Hematopoietic multipotent progenitor cell (in vitro differentiated cells): ENCODE results near the gene PAPPA. TPM values are rescaled to one million over a fixed set of nuclear protein-coding genes. Genes with fewer than 3 reads are reported as not detected.

Source experiments
- DNase-seq, 3 donors: peaks; one replicate each; pipeline ENCODE4 v3.0.0-alpha.2; 2011 to 2015; ENCODE audit warnings: low read depth in 2 of 3, low spot score in 2 of 3
- total RNA-seq: library from RNA; depleted of rRNA; stranded (reverse); fragments of >200 nt; gene quantifications from one replicate; pipeline ENCODE4 v1.2.3, GENCODE V29; 2012

The PAPPA gene
- total RNA-seq, 1 donor: under 0.01 TPM

- DNase-seq: no peak
Observed at GRCh38 chr9:116406469-116406868, 252.9 kb downstream of the PAPPA start.

GRCh38 chr9:116409129-116409528 lies 255.5 kb downstream of the PAPPA start:
- DNase-seq: no peak

- DNase-seq: no peak
Observed at GRCh38 chr9:116409638-116410037, 256.0 kb downstream of the PAPPA start.

GRCh38 chr9:116411506-116411905 lies 257.9 kb downstream of the PAPPA start:
- DNase-seq: no peak

GRCh38 chr9:116414374-116414773 lies 260.8 kb downstream of the PAPPA start:
- DNase-seq: no peak

GRCh38 chr9:116416421-116416820 lies 262.8 kb downstream of the PAPPA start:
- DNase-seq: no peak

DNA sequence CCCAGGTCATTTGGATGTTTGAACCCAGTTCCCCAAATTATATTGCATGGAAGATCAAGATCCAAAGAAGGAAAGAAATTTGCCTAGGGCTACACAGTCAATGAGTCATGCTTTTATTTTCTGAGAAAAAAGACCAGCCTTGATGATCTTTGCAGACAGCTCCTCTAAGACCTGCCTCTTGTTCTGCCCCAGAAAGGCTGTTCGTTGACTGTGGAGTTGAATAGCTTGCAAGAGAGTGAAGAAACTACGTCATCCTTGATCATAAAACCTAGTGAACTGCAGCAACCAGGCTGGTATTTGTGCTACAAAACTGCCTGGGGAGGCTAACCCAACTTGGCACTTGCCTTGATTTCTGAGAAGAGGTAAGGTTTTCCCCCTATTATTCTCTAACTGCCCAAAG lies 263.9 kb downstream of the PAPPA start:
- DNase-seq: no peak

DNA sequence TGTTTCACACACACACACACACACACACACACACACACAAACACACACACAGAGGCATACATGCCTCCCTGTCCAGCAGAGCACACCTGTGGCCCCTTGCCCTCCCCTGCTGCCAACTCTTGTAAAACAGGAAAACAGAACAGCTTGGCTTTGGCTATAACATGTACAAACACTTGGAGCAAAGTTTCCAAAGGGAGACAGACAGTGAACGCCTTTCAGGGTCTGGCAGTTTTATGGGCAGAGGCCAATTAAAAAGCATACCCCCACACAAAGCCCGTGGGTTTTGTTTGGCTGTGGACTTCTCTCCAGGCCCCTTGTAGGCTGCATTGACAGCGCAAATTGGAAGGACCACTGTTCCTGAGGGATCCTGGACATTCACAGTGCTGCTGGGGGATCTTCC lies 265.6 kb downstream of the PAPPA start:
- no peak for DNase-seq

DNA sequence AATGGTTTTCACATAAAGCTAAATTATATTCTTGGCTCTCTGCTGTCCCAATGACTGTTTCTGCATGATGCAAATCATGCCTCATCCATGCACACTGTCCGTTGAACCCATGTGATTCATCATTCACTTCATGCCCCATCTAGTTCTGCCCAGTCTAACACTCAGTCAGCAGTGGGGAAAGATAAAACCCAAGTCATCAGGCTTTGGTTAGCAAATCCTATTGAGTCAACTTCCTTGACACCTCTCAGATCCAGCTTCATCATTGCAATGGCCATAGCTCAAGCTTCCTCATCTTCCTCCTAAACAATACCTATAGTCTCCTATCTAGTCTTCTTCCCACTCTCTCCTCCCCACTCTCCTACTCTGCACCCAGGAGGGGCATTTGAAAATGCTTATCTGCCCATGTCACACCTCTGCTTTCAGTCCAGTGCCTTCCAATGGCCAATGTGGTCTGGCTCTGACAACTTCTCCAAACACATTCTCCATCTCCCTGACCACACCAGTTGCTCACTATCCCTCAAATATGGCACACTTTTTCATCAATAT lies 267.5 kb downstream of the PAPPA start:
- no peak for DNase-seq

GRCh38 chr9:116422119-116422979 lies 268.8 kb downstream of the PAPPA start:
- DNase-seq: no peak

GRCh38 chr9:116423149-116423548 lies 269.6 kb downstream of the PAPPA start:
- no peak for DNase-seq

- no peak for DNase-seq
Observed at GRCh38 chr9:116425244-116425643, 271.7 kb downstream of the PAPPA start.

DNA sequence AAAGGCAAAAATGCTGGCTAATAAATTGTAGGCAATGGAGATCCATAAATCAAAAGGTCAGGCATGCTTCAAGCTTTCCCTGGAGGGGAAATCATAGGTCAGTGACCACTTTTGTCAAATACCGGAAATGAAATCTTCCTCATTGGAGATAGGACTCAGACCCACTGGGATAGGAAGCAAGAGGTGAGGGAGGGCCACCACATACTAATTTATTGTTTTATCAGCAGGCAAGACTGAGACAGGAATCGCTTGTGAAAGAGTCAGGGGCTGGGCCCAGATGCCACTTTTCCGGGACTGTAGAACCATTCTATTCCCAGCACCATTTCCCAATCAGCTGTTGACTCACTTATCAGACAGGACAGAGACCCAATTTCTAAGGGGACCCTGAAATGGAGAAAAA lies 277.3 kb downstream of the PAPPA start:
- no peak for DNase-seq

DNA sequence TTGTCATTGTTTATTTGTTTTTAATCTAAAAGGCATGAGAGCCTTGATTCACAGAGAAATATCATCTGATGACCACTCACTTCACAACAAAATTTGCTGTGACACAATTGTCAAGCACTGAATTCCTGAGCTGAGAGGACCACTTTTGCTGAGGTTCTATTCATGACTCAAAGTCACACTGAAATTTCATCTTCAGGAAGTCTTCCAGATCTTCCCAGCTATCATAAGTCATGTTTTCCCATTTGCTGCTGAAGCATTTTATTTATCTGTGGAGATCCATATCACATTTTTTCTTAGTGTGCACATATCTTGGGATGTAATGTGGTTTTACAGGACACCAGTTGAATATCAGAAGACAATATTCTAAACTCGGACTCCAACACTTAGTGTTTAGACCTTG lies 278.5 kb downstream of the PAPPA start:
- no peak for DNase-seq

DNA sequence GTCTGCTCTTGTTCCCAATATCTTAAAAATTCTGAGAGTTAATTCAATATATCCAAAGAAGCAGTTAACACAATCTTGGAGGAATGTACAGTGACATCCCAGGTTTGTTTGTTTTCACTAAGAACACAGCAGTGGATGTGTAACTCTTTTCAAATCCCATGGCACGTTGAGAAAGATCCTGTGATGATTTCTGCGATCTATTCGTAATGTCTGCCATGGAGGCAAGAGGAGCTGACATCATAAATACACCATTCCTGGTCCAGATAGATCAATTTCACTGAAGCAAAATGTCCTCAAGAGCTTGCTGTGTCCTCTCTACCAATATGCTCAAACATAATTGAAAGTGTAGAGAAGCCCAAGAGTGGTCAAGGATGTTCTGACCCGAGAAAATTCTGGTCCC lies 280.7 kb downstream of the PAPPA start:
- DNase-seq: no peak

- no peak for DNase-seq
Observed at GRCh38 chr9:116435706-116436105, 282.1 kb downstream of the PAPPA start.

DNA sequence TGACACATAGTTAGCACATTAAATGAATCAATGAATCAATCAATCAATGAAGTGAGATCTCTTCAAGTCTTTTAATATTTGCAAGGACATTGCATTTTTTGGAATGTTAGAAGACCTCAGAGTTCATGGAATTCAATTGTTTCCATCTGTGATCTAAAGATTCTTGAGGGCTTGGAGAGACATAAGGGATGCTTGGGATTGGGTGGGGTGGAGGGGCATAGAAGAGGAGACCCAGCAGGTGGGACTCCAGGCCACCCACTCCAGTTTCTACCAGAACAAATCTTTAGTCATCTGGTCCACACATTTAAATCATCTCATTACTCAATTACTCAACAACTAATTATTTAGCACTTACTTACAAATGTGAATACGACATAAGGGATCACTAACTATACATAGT lies 282.5 kb downstream of the PAPPA start:
- DNase-seq: no peak

DNA sequence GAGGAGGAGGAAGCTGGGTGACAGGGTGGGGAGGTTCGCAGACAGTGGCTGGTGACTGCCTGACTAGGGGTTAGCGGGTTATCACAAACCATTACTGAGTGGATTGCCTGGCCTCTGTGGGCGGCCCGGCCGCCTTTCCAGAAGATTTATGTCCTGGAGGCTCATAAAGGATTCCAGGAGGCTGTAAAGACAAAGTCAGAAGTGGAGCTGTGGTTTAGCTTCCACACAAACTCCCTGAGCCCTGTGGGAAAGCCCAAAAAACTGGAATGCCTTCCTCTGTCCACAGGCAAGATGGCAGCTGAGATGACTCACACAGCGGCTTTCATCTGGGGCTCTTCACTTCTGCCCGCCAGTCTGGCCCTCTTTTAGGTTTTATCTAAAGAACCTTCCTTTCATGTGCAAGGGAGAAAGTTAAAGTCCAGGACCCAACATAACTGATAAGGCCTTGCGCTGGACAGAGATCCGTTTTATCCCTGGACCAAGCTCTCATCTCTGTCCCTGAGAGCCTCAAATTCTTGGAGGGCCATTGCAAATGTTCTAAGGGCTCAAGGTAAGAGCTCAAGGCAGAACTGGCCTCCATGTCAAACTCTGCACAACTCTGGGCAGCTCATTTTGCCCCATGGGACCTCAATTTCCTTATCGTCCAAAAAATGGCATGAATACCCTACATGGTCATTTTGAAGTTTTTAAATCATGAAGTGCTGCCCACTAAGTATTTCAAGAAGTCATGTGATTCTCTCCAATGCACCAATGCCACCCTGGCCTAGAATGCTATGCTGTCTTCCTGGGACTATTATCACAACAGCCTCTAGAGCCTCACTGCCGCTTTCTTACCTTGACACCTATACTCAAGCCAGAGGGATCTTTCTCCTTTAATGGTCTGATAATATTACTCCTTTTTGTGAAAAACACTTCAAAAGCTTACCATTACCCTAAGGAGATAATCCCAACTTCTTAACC lies 284.1 kb downstream of the PAPPA start:
- no peak for DNase-seq

GRCh38 chr9:116442528-116442927 lies 288.9 kb downstream of the PAPPA start:
- DNase-seq: no peak

DNA sequence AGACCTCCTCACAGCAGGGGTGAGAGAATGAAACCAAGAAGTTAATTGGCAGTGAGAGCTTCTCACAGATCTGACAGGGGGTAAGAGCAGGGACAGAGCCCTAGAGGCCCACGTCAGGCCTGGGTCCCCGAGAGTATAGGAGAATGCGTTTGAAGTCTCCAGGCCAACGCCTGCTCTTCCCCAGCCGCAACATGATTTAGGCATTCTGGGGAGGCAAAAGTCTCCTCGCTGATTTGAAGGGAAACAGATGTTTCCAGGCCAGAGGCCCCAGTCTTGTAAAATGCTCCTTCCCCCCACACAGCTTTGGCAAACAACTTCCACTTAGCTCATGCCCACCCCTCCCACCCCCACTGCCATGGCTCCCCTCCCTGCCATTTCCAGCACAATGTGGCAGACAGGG lies 294.3 kb downstream of the PAPPA start:
- DNase-seq: peak in 2 of 3 donors; percentile 87 to 98

- no peak for DNase-seq
Observed at GRCh38 chr9:116448431-116448830, 294.8 kb downstream of the PAPPA start.
